NOMO-1 treated with dmso at 0.1 percent for 144 hours (cell line): ENCODE data around the gene ZNF438.

Experiments
- DNase-seq: peaks from one replicate; lab custom pipeline; 2025; ENCODE audit not compliant: unreplicated experiment; lab: John Stamatoyannopoulos, UW

ZNF438 gene

DNA sequence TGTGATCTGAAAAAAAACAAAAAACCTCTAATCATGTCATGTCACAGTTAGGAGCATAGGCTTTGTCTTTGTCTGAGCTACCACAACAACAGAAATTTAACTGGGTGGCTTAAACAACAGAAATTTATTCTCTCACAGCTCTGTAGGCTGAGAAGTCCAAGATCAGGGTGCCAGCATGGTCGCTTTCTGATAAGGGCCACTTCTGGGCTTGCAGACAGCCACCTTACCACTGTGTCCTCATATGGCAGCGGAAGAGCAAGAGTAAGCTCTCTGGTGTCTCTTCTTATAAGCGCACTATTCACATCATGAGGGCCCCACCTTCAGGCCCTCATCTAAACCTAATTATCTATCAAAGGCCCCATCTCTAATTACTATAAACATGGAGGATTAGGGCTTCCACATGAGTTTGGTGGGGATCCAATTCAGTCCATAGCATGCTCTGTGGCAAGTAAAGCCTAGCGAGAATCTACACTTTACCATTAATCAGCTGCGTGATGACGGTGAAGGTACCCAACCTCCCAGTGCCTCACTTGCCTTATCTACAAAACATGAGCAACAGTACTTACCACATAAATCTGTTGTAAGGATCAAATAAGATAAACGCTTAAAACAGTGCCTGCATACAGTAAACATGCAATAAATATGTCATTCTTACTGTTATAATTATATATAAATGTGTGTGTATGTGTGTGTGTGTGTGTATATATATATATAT, 17.3 kb downstream of the ZNF438 start:
- no peak for DNase-seq

DNA sequence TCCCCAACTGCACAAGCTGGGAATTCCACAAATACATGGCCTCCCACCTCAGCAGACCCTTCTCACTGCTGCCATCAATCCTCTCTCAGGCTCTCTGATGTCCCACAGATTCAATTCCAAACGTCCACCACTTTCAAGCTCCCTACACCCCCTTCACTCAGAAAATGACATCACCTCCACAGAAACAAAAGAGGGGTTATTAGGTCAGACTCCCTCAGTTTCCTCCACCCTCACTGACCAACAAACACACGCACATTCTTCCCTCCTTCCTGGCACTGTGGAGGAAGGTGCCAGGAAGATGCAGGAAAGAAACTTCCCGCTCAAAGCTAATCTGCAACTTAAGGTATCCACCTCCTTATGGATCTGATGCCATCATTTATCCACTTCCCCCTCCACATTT, 18.3 kb downstream of the ZNF438 start:
- no peak for DNase-seq

DNA sequence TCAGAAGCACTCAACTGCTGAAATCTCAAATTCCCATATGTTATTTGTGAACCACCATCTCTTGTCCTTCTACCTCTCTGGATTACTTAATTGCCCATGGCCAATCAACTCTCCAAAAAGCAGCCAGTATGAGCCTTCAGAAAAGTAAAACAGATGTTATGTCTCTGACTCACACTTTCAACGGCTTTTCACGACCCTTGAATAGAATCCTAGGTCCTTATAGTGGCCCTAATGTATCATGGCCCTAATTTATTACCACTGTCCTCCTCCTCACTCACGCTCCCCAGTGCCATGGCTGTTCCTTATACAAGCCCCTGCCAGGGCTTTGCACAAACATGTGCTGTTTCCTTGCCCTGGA, 20.0 kb downstream of the ZNF438 start:
- no peak for DNase-seq

DNA sequence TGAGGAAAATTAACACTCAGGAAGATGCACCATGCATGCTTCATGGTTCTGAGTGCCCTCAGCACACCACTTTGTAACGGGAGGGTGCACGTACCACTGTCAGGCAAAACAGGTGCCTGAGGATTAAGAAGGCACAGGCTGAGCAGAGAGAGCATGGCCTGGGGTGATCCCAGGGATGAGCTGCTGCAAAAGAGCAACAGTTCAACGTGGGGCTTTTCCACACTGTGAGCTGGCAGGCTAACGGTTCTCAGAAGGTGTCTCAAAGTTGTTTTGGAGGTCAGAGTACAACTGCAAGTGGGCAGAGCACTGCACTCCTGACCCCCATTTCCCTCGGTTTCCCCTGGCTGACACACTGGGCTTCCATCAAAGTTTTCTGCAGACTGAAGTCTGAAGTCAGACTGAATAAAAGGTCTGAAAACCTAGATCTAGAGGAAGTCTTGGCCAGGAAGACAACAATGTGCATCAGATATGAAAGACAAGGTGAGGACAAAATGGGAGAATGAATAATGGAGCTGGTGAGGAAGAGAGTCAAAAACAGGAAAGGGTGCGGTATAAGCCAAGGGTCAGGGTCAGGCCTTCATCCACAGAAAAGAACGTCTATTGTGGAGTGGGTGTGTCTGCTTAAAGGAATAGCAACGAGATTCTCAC, 20.5 kb downstream of the ZNF438 start:
- no peak for DNase-seq

DNA sequence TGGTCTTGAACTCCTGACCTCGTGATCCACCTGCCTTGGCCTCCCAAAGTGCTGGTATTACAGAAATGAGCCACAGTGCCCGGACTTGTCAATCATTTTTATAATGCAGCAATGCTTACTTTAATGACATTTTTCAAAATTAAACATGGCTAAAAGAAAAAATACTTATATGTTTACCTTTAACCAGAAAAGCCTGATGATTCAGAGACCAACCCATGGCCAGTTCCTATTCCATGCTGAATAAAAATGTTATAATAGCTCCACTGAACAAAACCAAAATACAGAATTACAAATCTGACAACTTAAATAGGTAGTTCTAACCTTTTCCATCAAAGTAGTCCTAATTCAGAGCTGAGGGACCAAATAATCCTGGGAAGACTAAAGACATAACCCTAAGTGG, 21.6 kb downstream of the ZNF438 start:
- DNase-seq = no peak

DNA sequence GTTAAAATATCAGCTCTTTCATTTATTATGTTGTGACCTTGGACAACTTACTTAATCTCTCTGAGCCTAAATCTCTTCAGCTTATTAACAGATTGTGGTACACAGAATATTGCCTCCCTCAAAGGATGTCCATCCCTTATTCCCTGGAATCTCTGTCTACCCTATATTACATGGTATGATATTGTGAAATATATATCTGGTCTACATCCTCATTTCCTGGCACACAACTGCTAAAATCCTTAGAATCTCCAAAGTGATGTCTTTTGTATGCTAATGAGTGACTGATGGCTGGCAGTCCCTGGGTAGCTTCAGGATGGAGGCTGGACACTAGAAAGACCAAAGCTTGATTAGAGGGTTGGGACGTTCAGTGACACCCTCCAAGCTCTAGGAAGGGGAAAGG, 25.8 kb downstream of the ZNF438 start:
- no peak for DNase-seq

DNA sequence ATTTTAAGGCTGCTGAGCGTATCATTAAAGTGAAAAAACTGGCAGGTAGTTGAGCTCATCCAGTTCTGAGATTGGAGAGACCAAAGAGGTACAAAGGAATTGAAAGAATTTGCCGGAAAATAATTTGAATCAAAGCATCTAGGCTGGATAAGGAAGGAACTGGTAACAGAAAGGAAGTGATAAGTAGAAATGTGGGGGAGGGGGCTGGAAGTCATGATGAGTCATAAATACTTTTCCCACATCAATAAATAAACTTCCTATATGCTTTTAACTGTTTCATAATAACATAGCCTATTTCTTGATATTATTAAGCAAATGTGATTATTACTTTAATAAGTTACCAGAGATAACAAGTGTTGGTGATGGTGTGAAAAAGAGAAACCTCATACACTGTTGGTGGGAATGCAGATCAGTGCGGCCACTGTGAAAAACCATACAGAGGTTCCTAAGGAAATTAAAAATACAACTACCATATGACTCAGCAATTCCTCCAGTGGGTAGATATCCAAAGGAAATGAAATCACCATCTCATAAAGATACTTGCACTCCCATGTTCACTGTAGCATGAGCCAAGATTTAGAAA, 27.0 kb downstream of the ZNF438 start:
- no peak for DNase-seq

DNA sequence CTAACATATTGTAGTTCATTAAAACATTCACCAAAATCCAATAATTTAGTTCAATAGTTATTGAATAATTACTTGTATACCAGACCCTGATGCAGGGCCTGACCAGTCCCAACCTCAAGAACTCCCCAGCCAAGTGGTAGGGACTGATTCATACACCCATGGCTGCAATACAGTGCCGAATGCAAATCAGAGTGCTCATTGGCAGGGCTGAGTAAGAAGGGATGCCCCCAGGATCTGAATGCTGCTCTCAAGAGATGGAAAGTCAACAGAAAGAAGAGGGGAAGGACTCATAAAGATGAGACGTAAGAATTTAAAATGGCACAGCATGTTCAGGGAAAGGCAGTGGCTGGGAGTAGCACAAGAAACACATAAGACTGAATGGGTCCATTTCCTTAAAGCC, 29.9 kb downstream of the ZNF438 start:
- no peak for DNase-seq

DNA sequence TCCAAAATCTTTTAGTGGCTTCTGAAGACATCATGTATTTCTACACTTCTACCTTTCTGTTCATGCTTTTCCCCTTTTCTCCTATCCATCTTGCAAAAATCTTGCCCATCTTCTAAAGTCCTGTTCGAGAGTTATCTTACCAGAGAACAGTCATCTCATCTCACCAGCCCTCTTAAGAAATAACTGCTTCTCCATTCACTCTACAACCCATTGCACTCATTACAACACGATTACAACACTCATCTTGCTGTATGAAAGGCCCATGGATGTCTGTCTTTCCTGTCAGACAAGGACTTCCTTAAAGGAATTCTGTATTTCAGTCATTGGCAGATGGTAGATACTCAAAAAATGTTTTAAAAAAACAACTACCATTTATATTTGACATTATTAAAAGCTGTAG, 30.8 kb downstream of the ZNF438 start:
- peak; percentile 66 for DNase-seq

DNA sequence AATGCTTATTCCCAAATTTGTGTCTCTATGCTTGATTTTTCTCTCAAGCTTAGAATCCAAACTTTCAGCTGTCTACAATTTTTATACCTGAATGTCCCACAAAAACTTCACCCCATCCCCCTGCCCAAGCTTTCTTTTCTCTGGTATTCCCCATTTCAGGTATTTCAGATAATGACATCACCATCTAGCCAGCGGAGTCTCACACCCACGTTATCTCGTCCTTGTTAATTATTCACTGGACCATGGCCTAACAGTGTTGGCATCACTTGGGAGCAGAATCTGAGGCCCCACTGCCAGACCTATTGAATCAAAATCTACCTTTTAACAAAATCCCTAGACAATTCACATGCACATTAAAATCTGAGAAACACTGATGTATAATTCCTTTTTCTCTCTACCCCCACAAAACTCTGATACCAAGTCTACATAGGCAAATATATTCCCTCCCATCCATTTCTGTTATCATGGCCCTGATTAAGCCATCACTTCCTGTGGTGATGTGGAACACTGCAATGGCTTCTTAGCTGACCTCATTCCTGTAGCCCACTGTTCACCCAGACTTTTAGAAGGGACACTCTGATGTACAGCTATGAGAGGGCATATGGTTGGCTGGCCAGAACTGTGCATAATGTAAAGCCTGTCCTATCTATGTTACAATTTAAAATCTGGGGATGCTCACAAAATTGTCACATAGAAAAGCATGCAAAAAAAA, 31.4 kb downstream of the ZNF438 start:
- DNase-seq = no peak

DNA sequence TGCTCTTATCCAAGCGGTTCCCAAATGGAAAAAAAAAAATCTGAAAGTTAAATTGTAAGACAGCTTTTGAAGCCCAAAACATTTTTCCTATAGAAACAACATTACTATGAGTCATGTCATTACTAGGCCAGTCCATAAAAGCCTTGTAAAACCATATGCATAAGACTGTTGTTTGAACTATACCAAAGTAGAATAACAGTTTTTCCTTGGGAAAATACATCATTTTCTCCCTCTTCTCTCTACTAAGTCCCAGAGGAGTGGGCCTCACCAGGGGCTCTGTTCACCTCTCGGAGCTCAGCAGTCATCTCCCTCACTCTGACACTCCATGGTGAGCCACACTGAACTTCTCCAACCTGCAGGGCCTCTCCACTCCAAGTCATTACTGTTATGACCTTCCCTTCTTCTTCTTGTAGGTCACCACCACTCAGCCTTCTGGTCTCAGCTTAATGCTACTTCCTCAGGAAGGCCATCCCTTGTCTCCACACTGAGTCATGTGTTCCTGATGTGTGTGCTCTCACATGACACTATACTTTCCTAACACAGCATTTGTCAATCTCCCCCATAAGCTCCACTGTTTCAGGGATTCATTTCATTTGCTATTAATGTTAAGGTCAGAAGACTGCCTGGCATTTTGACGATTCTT, 32.5 kb downstream of the ZNF438 start:
- DNase-seq = peak; percentile 80

DNA sequence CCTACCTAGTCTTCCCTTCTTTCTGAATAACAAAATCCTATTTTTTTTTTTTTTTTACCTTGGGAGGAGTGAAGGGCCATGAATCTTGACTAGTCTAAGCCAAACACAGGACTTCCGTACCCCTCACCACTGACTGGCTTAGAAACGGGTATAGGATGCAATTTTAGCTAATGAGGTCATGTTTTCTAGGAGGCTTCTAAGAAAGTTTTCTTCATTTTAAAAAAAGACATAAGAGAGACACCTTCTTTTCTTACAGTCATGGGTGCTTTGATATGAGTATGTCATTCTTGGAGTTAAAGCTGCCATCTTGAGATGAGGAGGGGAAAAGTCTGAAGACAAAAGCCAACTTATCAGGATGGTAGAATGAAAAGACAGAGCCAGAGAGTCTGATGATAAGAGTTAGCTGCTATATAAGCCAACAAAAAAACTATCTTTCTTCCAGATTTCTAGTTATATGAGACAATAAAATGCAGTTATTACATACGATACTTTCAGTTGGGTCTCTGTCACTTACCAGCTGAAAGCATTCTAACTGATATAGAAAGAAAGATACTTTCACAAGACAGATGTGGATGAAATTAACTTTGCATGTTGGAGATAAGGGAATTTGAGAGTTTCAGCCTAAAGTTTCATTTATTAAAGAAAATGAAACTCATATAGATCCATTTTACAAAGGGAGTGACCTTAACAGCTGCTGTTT, 34.0 kb downstream of the ZNF438 start:
- peak; percentile 30 for DNase-seq

DNA sequence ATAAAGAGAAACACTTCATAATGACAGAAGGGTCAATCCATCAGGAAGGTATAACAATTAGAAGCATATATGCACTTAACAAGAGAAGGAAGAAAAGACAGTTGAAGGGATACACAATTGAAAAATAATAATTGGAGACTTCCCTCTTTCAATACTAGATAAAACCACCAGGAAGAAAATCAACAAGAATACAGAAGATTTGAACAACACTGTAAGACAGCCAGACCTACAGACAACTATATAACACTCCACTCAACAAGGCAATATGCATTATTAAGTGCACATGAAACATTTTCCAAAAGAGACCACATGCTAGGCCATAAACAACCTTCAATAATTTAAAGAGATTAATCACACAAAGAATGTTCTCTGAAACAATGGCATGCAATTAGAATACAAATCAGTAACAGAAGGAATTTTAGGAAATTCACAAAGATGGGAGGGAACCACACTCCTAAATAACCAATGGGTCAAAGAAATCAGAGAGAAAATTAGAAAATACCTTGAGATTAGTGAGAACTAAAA, 35.1 kb downstream of the ZNF438 start:
- no peak for DNase-seq

DNA sequence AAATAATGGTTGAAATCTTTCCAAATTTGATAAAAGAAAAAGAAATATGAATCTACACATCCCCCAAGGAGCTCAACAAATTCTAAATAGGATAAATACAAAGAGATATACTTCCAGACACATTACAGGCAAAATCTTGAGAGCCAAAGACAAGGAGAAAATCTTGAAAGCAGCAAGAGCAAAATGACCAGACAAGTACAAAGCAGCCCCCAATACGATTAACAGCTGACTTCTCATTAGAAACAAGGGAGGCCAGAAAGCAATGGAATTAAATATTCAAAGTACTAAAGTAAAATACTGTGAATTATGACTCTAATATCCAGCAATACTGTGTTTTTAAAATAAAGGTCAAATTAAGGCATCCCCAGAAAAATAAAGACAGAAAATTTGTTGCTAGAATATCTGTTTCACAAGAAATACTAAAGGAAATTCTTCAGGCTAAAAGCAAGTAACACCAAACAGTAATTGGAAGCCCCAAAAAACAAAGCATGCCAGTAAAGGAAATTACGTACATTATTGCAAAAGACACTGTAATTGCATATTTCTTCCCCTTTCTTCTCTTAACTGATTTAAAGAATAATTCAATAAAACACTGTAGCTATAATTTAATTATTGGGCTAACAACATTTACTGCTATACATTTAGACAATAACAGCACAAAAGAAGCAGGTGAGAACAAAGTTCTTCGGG, 36.4 kb downstream of the ZNF438 start:
- DNase-seq = no peak

DNA sequence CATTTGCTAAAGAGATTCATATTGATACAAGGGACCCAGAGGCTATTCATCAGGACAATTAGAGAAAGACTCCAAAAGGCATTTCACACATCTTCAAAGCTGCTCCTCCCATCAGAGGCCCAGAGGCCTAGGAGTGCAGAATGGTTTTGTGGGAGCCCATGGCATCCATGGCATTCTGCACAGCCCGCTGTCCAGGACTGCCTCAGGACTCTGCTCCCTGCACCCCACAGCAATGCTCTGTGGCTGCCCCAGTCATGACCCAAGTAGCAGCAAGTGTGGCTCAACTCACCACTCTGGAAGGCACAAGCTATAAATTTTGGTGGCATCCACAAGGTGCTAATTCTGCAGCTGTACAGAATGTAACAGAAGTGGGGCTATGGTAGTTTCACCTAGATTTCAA, 38.5 kb downstream of the ZNF438 start:
- DNase-seq = no peak

DNA sequence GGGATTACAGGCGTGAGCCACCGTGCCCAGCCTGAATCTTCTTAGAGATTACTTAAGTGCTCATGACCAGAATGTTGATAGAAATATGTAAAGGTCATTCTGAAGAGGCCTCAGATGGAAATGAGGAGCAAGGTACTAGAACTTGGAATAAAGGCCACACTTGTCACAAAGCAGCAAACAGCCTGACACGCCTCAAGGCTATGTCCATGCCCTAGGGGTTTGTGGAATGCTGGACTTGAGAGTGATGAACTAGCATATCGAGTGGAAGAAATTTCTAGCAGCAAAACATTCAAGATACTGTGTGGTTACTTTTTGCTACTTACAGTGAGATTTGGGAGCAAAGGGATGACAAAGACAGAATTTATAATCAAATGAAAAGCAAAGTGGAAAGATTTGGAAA, 39.0 kb downstream of the ZNF438 start:
- no peak for DNase-seq

DNA sequence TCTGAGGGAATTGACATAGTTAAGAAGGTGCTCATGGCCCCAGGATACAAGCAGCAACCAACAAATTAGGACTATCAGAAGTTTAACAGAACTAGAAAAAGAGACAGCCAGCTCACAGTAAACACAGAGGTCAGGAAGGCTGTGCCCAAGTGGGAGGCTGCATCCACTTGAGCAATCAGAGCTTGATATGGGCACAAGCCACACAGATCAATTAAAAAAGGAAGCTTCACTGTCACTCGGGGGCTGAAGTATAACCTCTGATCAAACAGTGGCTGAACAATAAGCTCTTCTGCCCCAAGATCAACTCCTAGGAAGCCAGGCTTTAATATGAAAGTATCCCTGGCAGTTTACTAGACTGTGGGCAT, 40.0 kb downstream of the ZNF438 start:
- no peak for DNase-seq

DNA sequence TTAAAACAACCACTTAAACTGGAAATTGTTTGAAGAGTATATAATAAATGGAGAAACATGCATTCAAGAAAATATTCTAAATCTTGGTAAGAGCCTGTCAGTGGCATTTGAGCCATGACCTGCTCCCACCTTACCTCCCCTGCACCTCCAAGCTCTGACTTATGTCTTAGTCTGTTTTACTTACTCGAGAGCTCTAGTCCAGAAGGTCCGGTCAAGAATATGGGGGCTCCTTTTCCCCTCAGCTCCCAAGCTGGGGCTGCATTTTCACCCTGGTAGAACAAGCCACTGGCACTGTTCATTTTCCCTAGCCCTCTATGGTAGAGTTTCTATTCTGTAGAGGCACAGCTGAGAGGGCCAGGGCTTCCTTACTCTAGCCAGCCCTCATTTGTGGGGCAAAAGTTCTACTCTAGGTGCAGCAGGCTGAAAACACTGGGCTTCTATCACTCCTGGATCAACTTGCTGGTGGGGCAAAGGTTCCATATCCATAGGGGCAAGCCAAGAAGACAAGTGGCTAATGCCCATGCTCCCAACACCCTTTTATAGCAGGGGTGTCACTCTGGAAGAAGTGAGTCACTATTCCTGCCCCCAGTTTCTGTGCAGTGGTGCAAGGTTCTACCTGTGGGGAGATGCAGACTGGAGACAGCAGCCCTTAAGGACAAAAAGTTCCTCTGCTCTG, 40.6 kb downstream of the ZNF438 start:
- no peak for DNase-seq

DNA sequence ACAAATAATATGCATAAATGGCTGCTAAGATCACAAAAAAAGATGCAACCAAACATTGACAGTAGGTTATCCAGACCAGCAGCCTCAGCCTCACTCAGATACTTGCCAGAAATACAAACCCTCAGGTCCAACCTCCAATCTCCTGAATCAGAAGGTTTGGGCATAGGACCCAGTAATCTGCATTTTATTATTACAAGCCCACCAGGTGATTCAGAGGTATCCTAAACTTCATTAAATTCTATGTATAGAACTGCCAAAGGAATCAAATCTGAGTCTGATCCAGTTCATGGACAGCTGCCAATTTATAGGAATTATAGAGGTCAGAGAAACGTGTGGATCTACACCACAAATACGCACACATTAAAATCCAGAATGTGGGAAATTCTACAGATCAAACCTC, 41.3 kb downstream of the ZNF438 start:
- no peak for DNase-seq
